Trophoblast cell (in vitro differentiated cells and primary cell): ENCODE measurements around the gene CXCL8.

Experiments
- DNase-seq, 2 donors: peaks; one replicate each; pipeline ENCODE4 v3.0.0-alpha.2; 2016
- H2AFZ ChIP-seq: 2 replicates; pipeline ENCODE4 v1.6.1; 2013; ENCODE audit warnings: low read length, moderate library complexity, mild to moderate bottlenecking; ENCODE audit not compliant: insufficient read depth, poor library complexity
- H2AK5ac ChIP-seq: 2 replicates; pipeline ENCODE4 v1.6.1; 2013; ENCODE audit warnings: mild to moderate bottlenecking, low read length
- H2BK120ac ChIP-seq: 2 replicates; pipeline ENCODE4 v1.6.1; 2013; ENCODE audit warnings: low read length, mild to moderate bottlenecking, moderate library complexity; ENCODE audit not compliant: insufficient read depth, poor library complexity
- H2BK12ac ChIP-seq: 2 replicates; pipeline ENCODE4 v1.6.1; 2013; ENCODE audit warnings: mild to moderate bottlenecking, low read length, moderate library complexity
- H2BK5ac ChIP-seq: 2 replicates; pipeline ENCODE4 v1.6.1; 2013; ENCODE audit warnings: low read length, low read depth, moderate library complexity, mild to moderate bottlenecking; ENCODE audit not compliant: poor library complexity
- H3K14ac ChIP-seq: 2 replicates; pipeline ENCODE4 v1.6.1; 2013; ENCODE audit warnings: mild to moderate bottlenecking, low read length
- H3K18ac ChIP-seq: 2 replicates; pipeline ENCODE4 v1.6.1; 2013; ENCODE audit warnings: mild to moderate bottlenecking, low read length
- H3K23ac ChIP-seq: 2 replicates; pipeline ENCODE4 v1.6.1; 2013; ENCODE audit warnings: low read length
- H3K27ac ChIP-seq: 2 replicates; pipeline ENCODE4 v1.5.1; 2013; ENCODE audit warnings: low read depth, mild to moderate bottlenecking, inconsistent platforms, low read length, moderate library complexity
- H3K27me3 ChIP-seq: 2 replicates; pipeline ENCODE4 v1.6.1; 2013; ENCODE audit warnings: inconsistent platforms, mild to moderate bottlenecking, low read length, moderate library complexity; ENCODE audit not compliant: insufficient read depth
- H3K36me3 ChIP-seq, 2 experiments: 1 replicate in 1 of 2; 2 replicates in 1 of 2; pipeline ENCODE4 v1.6.1; 2013; ENCODE audit warnings: low read length in 2 of 2, mild to moderate bottlenecking in 2 of 2, moderate library complexity in 1 of 2; ENCODE audit not compliant: insufficient read depth in 2 of 2, control insufficient read depth in 1 of 2
- H3K4ac ChIP-seq: 2 replicates; pipeline ENCODE4 v1.6.1; 2013; ENCODE audit warnings: low read depth, mild to moderate bottlenecking, low read length, moderate library complexity
- H3K4me1 ChIP-seq, 2 experiments: 1 replicate in 1 of 2; 2 replicates in 1 of 2; pipeline ENCODE4 v1.6.1; 2013; ENCODE audit warnings: low read length in 2 of 2, mild to moderate bottlenecking in 2 of 2, moderate library complexity in 1 of 2; ENCODE audit not compliant: insufficient read depth in 2 of 2, control insufficient read depth in 1 of 2
- H3K4me2 ChIP-seq: 2 replicates; pipeline ENCODE4 v1.6.1; 2013; ENCODE audit warnings: inconsistent platforms, mild to moderate bottlenecking, low read length, moderate library complexity
- H3K4me3 ChIP-seq: 2 replicates; pipeline ENCODE4 v1.5.1; 2013; ENCODE audit warnings: mild to moderate bottlenecking, low read depth, low read length, inconsistent platforms
- H3K79me1 ChIP-seq: one replicate; pipeline ENCODE4 v1.6.1; 2013; ENCODE audit warnings: low read length
- H3K79me2 ChIP-seq: 2 replicates; pipeline ENCODE4 v1.6.1; 2013; ENCODE audit warnings: low read length, mild to moderate bottlenecking; ENCODE audit not compliant: control insufficient read depth, insufficient read depth, poor library complexity
- H3K9ac ChIP-seq: 2 replicates; pipeline ENCODE4 v1.6.1; 2013; ENCODE audit warnings: mild to moderate bottlenecking, low read length
- H3K9me3 ChIP-seq: 2 replicates; pipeline ENCODE4 v1.6.1; 2013; ENCODE audit warnings: low read depth, mild to moderate bottlenecking, control low read depth, inconsistent platforms, low read length; ENCODE audit not compliant: insufficient read depth
- H4K12ac ChIP-seq: 2 replicates; pipeline ENCODE4 v1.6.1; 2013; ENCODE audit warnings: low read depth, mild to moderate bottlenecking, low read length, moderate library complexity
- H4K8ac ChIP-seq: 2 replicates; pipeline ENCODE4 v1.6.1; 2013; ENCODE audit warnings: low read depth, mild to moderate bottlenecking, low read length, moderate library complexity
- H4K91ac ChIP-seq: one replicate; pipeline ENCODE4 v1.6.1; 2013; ENCODE audit warnings: low read depth, mild to moderate bottlenecking, low read length, moderate library complexity
- WGBS: extraction: QIAGEN DNeasy Blood & Tissue Kit; methylation state at CpG from one replicate; pipeline ENCODE4 v1.1.7; 2013; ENCODE audit warnings: missing lambda C conversion rate; ENCODE audit not compliant: insufficient read length, insufficient coverage; ENCODE audit errors: extremely low coverage; 5-methylcytosine and 5-hydroxymethylcytosine counted together

The CXCL8 gene

DNA sequence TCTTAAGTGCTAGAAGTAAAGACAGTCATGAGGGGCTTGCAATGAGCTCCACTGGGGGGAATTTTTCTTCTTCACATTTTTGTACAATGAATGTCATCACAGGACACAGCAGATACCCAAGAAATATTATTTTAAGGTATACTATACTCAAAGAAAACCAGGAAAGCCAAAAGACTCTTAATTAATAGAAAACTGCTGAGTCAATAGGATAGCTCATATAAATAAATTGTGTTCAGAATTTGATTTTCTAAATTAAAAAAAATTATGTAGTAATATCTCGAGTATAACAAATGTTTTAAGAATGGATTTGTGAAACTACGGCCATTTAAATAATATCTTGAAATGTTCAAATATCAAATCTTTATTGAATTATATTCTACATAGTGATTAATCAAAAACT is 25.7 kb upstream of the CXCL8 start:
- H4K8ac ChIP-seq = no peak overlapping the region
- no CpG with 5 or more reads among the region's 2 CpGs for WGBS
- DNase-seq = no peak
- no peaks in the 10 kb centered on the region for H3K79me1 ChIP-seq
- no peak overlapping the region for H2BK12ac ChIP-seq
- no peak overlapping the region for H3K27ac ChIP-seq
- no peak overlapping the region for H3K9ac ChIP-seq
- no peak overlapping the region for H2AK5ac ChIP-seq
- H3K18ac ChIP-seq = no peak overlapping the region
- H4K91ac ChIP-seq = no peak overlapping the region
- H3K4me1 ChIP-seq = no peaks in the 10 kb centered on the region
- H3K27me3 ChIP-seq = no peaks in the 10 kb centered on the region
- no peaks in the 10 kb centered on the region for H3K79me2 ChIP-seq
- H3K9me3 ChIP-seq = no peaks in the 10 kb centered on the region
- H3K4me2 ChIP-seq = no peak overlapping the region
- H3K36me3 ChIP-seq = no peaks in the 10 kb centered on the region
- H2BK120ac ChIP-seq = no peak overlapping the region
- no peak overlapping the region for H2AFZ ChIP-seq
- H3K23ac ChIP-seq = no peak overlapping the region
- H3K4ac ChIP-seq = no peak overlapping the region
- H2BK5ac ChIP-seq = no peak overlapping the region
- no peak overlapping the region for H3K4me3 ChIP-seq
- no peak overlapping the region for H3K14ac ChIP-seq
- H4K12ac ChIP-seq = no peak overlapping the region

- H3K4me3 ChIP-seq = no peak overlapping the region
- H3K23ac ChIP-seq = no peak overlapping the region
Measured at GRCh38 chr4:73715659-73716058, 24.7 kb upstream of the CXCL8 start.

DNA sequence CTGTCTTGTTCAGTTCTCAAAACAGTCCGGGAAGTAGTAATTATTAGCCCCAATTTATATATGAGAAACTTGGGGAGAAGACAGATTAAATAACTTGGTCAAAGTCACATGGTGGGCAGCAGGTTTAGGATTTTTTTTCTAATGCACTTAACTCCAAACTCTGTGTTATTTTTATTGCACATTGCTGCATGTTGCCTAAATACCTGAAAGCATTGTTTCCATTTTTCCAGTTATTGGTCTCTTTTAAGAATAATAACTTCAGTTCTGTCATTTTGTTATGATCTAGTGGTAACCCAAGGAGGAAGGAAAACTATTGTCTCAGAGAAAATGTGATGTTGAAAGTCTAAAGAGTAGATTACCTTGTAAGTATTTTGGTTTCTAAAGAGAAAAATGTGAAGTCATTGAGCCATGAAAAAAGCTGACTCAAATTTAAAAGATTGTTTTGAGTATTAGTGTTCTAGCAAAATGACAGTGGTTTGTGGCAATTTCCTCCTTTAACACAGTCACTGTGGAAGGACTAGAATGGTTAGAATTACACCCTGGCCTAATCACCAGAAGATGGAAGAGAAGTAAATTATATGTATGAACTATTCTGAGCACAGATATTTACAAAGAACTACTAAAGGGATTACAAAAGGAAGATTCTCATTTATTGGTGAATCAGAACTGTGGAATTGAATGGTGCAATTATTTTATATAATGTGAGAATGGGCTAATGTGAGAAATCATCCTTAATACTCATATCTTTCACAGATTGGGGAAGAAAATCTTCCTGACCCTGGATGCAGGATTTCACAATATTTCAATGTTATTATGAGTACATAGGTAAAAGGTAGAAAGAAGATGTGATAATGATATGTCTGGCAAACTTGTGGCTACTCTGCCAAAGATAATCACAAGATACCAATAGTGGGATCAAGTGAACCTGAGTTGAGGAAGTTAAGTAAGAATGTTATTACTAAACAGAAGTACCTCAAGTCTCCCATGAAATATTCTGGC is 21.7 kb upstream of the CXCL8 start:
- Histone ChIP-seq H3K18ac (no peak overlapping the region), H2BK5ac (no peak overlapping the region), H3K4ac (no peak overlapping the region), H3K79me1 (no peaks in the 10 kb centered on the region), H3K4me2 (no peak overlapping the region), H3K4me3 (no peak overlapping the region), H3K9me3 (no peaks in the 10 kb centered on the region), H3K4me1 (no peaks in the 10 kb centered on the region), H4K8ac (no peak overlapping the region), H4K91ac (no peak overlapping the region), H3K36me3 (no peaks in the 10 kb centered on the region), H3K9ac (no peak overlapping the region), H4K12ac (no peak overlapping the region), H3K27ac (no peak overlapping the region), H3K14ac (no peak overlapping the region), H2BK120ac (no peak overlapping the region), H2BK12ac (no peak overlapping the region), H3K27me3 (no peaks in the 10 kb centered on the region), H2AFZ (no peak overlapping the region), H3K23ac (no peak overlapping the region), H2AK5ac (no peak overlapping the region), H3K79me2 (no peaks in the 10 kb centered on the region)
- peak in 1 of 2 donors; percentile 33 for DNase-seq
- WGBS = no CpG with 5 or more reads among the region's 1 CpG

More at GRCh38 chr4:73715659-73716058, 24.7 kb upstream of the CXCL8 start:
- Histone ChIP-seq H3K4me1 (no peaks in the 10 kb centered on the region), H4K8ac (no peak overlapping the region), H3K79me1 (no peaks in the 10 kb centered on the region), H3K4me2 (no peak overlapping the region), H3K27me3 (no peaks in the 10 kb centered on the region), H3K14ac (no peak overlapping the region), H3K18ac (no peak overlapping the region), H3K9ac (no peak overlapping the region), H2BK5ac (no peak overlapping the region), H3K79me2 (no peaks in the 10 kb centered on the region), H3K4ac (no peak overlapping the region), H2BK12ac (no peak overlapping the region), H3K36me3 (no peaks in the 10 kb centered on the region), H4K12ac (no peak overlapping the region), H2AFZ (no peak overlapping the region), H3K27ac (no peak overlapping the region), H2BK120ac (no peak overlapping the region), H4K91ac (no peak overlapping the region), H2AK5ac (no peak overlapping the region), H3K9me3 (no peaks in the 10 kb centered on the region)
- no peak for DNase-seq
- WGBS = no CpG with 5 or more reads among the region's 2 CpGs

- H3K79me1 ChIP-seq = peaks cover 7% of the 10 kb centered on the region
- H2BK5ac ChIP-seq = no peak overlapping the region
- no peak overlapping the region for H4K91ac ChIP-seq
- H2BK120ac ChIP-seq = no peak overlapping the region
- no peak overlapping the region for H4K12ac ChIP-seq
- no peaks in the 10 kb centered on the region for H3K27me3 ChIP-seq
- no peak overlapping the region for H3K14ac ChIP-seq
- no peak overlapping the region for H4K8ac ChIP-seq
- no peak overlapping the region for H3K4me3 ChIP-seq
- H3K36me3 ChIP-seq = no peaks in the 10 kb centered on the region
- peaks cover 3 to 6% of the 10 kb centered on the region in 2 experiments for H3K4me1 ChIP-seq
- no peaks in the 10 kb centered on the region for H3K79me2 ChIP-seq
- DNase-seq = peak in 1 of 2 donors; percentile 47
- H3K9me3 ChIP-seq = no peaks in the 10 kb centered on the region
- H2BK12ac ChIP-seq = no peak overlapping the region
- no peak overlapping the region for H3K4ac ChIP-seq
- WGBS = no CpG with 5 or more reads among the region's 1 CpG
- H2AFZ ChIP-seq = no peak overlapping the region
- H2AK5ac ChIP-seq = no peak overlapping the region
- H3K4me2 ChIP-seq = no peak overlapping the region
- no peak overlapping the region for H3K27ac ChIP-seq
- H3K18ac ChIP-seq = no peak overlapping the region
- no peak overlapping the region for H3K9ac ChIP-seq
- no peak overlapping the region for H3K23ac ChIP-seq
Measured at GRCh38 chr4:73721435-73721834, 18.9 kb upstream of the CXCL8 start.
